ENCODE results near the gene CLRN3.

GRCh38 chr10:127869329-127869728 lies 23.4 kb downstream of the CLRN3 start:
- TF ChIP-seq CTCF (IDR thresholded peaks at IDR 0.05) (no peak), POLR2AphosphoS5 (IDR thresholded peaks at IDR 0.05) (no peak)

Measured in breast epithelium (tissue), 3 donors.